Activated CD4-positive, alpha-beta T cell treated with anti-CD3 and anti-CD28 coated beads, Interleukin-2, amount 10 ng/mL, durations not matched to agents 7 days and 5 days (primary cell): Measurements from ENCODE around the gene FAM50B. TPM values are rescaled to one million over a fixed set of nuclear protein-coding genes. Genes with fewer than 3 reads are reported as not detected.

Source experiments
- CTCF ChIA-PET: fragments of 350-600 bp; sonication (Branson Sonifier 250); formaldehyde crosslinking; loops from one replicate; lab custom pipeline; 2021; ENCODE audit warnings: antibody characterized with exemption; lab: Charles Lee
- POLR2A ChIA-PET: fragments of 350-600 bp; sonication (Branson Sonifier 250); formaldehyde crosslinking; loops from one replicate; lab custom pipeline; 2021; ENCODE audit warnings: antibody characterized with exemption; lab: Charles Lee
- DNase-seq: peaks from one replicate; pipeline ENCODE4 v3.0.0-alpha.2; 2020
- H3K27ac Mint-ChIP-seq: one replicate; pipeline ENCODE4 v1.8.0; 2021; ENCODE audit warnings: mild to moderate bottlenecking, moderate library complexity, mixed read lengths
- H3K27me3 Mint-ChIP-seq: one replicate; pipeline ENCODE4 v1.8.0; 2021; ENCODE audit warnings: mixed read lengths
- H3K36me3 Mint-ChIP-seq: one replicate; pipeline ENCODE4 v1.8.0; 2021; ENCODE audit warnings: low read depth, mixed read lengths
- H3K4me1 Mint-ChIP-seq: one replicate; pipeline ENCODE4 v1.8.0; 2021; ENCODE audit warnings: mixed read lengths
- H3K4me3 Mint-ChIP-seq: one replicate; pipeline ENCODE4 v1.8.0; 2021; ENCODE audit warnings: mild to moderate bottlenecking, moderate library complexity, mixed read lengths
- H3K9me3 Mint-ChIP-seq: one replicate; pipeline ENCODE4 v1.8.0; 2021; ENCODE audit warnings: mixed read lengths
- total RNA-seq, 2 experiments: library from RNA; stranded (reverse); gene quantifications; one replicate each; pipeline ENCODE4 v1.2.3, GENCODE V29; 2021

The FAM50B gene
- total RNA-seq, 2 experiments from 2014 or later: 12.0 to 12.7 TPM

GRCh38 chr6:3871515-3871914 lies 22.3 kb downstream of the FAM50B start:
- Mint-ChIP-seq H3K9me3 (peaks cover 2% of the 10 kb centered on the region), H3K27ac (no peak overlapping the region), H3K27me3 (peaks cover 7% of the 10 kb centered on the region), H3K36me3 (no peaks in the 10 kb centered on the region), H3K4me1 (peaks cover 24% of the 10 kb centered on the region), H3K4me3 (no peak overlapping the region)
- ChIA-PET POLR2A (no interaction called here), CTCF (interaction anchor here (0.7 to 2.3 kb wide), 3 partner anchors 9 to 22 kb away, joined by 3 to 9 read pairs (median 4); partner anchors contain the start of gene FAM50B)
- DNase-seq: no peak

DNA sequence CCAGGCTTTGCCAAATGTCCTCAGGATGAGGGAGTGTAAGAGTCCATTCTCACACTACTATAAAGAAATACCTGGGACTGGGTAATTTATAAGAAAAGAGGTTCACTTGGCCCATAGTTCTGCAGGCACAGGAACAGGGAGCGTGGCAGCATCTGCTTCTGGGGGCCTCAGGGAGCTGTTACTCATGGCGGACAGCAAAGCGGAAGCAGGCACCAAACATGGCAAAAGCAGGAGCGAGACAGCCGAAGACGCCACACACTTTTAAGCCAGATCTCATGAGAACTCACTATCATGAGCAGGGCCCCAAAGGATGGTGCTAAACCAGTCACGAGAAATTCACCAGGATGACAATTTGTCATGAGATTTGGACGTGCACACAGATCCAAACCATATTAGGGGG lies 22.8 kb downstream of the FAM50B start:
- CTCF ChIA-PET: interaction anchor here (1.6 to 2.3 kb wide), 2 partner anchors 11 to 23 kb away, joined by 4 to 9 read pairs; partner anchors contain the start of gene FAM50B
- H3K9me3 Mint-ChIP-seq: peaks cover 2% of the 10 kb centered on the region
- peaks cover 7% of the 10 kb centered on the region for H3K27me3 Mint-ChIP-seq
- H3K36me3 Mint-ChIP-seq: no peaks in the 10 kb centered on the region
- DNase-seq: no peak
- no peak overlapping the region for H3K4me3 Mint-ChIP-seq
- H3K27ac Mint-ChIP-seq: no peak overlapping the region
- POLR2A ChIA-PET: no interaction called here
- peaks cover 24% of the 10 kb centered on the region for H3K4me1 Mint-ChIP-seq

DNA sequence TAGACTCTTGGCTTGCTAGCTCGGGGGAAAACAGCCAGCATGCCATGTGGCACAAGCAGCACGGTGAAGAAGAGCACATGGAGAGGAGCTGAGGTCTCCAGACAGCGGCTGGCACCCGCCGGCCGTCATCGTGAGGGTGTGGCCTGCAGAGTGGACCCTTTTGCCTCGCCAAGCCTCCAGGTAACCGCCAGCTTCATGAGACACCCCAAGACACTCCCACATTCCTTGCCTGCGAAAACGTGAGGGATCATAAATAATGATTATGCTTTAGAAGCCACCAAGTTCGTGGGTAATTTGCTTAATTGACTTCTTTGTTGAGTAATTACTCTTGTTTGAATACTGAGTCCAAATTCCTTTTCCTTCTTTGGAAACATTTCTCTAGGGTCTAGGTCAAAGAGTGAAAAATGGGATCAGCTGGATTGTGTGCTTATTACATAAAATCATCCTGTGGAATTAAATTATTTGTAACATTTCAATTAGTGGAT lies 23.2 kb downstream of the FAM50B start:
- no peak overlapping the region for H3K4me3 Mint-ChIP-seq
- peaks cover 7% of the 10 kb centered on the region for H3K27me3 Mint-ChIP-seq
- H3K4me1 Mint-ChIP-seq: peaks cover 24% of the 10 kb centered on the region
- no peak for DNase-seq
- no peaks in the 10 kb centered on the region for H3K36me3 Mint-ChIP-seq
- H3K27ac Mint-ChIP-seq: no peak overlapping the region
- H3K9me3 Mint-ChIP-seq: peaks cover 2% of the 10 kb centered on the region
- ChIA-PET POLR2A (no interaction called here), CTCF (interaction anchor here (0.7 to 2.3 kb wide), 4 partner anchors 10 to 23 kb away, joined by 3 to 9 read pairs (median 4); partner anchors contain the start of gene FAM50B)

DNA sequence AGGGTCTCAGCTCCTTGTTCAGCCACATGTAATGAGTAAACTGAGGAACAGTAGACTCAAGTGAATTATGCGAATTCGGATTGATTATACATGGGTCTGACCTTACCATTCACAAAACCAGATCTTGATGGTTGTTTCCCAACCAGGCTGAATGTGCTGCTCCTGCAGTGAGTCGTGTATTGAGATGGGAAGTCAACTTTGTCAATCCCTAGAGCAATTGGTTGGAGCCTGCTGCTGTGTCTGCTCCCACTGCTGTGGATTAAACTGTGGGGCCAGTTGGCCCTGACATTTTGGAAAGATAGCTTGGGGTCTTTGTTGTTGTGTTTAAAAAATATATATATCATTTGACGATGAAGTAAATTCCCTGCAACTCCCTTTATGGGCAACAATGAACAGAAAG lies 23.9 kb downstream of the FAM50B start:
- peaks cover 7% of the 10 kb centered on the region for H3K27me3 Mint-ChIP-seq
- H3K27ac Mint-ChIP-seq: no peak overlapping the region
- H3K4me3 Mint-ChIP-seq: no peak overlapping the region
- ChIA-PET CTCF (interaction anchor here (0.7 to 2.3 kb wide), 3 partner anchors 11 to 24 kb away, joined by 3 to 9 read pairs (median 3); partner anchors contain the start of gene FAM50B), POLR2A (no interaction called here)
- no peak for DNase-seq
- H3K4me1 Mint-ChIP-seq: peaks cover 18% of the 10 kb centered on the region
- no peaks in the 10 kb centered on the region for H3K36me3 Mint-ChIP-seq
- H3K9me3 Mint-ChIP-seq: peaks cover 2% of the 10 kb centered on the region

DNA sequence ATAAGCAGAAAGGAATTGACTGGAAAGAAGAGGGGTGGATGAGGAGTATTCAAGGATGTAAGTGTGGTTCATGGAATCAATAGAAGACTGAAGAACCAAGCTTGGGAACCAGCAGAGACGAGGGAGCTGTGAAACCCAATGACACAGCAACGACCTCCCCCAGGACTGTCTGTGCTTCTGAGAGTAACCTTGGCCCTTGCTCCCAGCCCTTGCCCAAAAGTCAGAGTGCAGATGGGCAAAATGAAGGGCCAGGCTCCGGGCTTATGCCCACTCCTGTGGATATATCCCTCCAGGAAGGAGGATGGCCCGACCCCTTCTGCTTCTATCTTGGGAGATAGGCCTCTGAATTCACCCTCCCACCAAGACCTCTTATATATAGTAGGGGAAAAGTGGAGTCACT lies 24.9 kb downstream of the FAM50B start:
- no peak for DNase-seq
- Mint-ChIP-seq H3K9me3 (no peaks in the 10 kb centered on the region), H3K4me1 (peaks cover 9% of the 10 kb centered on the region), H3K27me3 (peaks cover 7% of the 10 kb centered on the region), H3K36me3 (no peaks in the 10 kb centered on the region), H3K4me3 (no peak overlapping the region), H3K27ac (no peak overlapping the region)
- ChIA-PET CTCF (interaction anchor here (1.0 to 1.4 kb wide), 3 partner anchors 12 to 25 kb away, joined by 3 read pairs; partner anchors contain the start of gene FAM50B), POLR2A (no interaction called here)

DNA sequence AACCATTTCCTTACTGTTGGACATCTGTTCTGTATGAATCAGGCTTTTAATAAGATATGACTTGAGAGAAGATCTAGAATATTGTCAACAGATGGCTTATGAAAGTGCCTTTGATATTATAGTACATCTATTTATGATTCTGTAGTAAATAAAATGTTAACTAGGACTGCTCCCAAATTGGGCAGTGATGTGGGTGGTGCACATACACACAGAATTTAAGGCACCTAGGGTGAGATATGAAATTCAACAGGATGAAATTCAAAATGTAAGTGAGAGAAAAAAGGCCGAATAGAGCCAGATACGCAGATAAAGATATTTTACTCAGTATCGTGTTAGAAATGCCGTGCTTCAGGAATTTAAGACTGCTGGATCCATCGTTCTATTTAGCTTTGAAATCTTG lies 26.3 kb downstream of the FAM50B start:
- no peak for DNase-seq
- ChIA-PET CTCF (no interaction called here), POLR2A (no interaction called here)
- no peaks in the 10 kb centered on the region for H3K36me3 Mint-ChIP-seq
- H3K9me3 Mint-ChIP-seq: no peaks in the 10 kb centered on the region
- H3K4me1 Mint-ChIP-seq: no peaks in the 10 kb centered on the region
- H3K27me3 Mint-ChIP-seq: peaks cover 7% of the 10 kb centered on the region
- H3K4me3 Mint-ChIP-seq: no peak overlapping the region
- H3K27ac Mint-ChIP-seq: no peak overlapping the region

- CTCF ChIA-PET: interaction anchor here (1.2 kb wide), 1 partner anchor 27 kb away, joined by 3 read pairs; the partner anchor contains the start of gene FAM50B
- H3K4me1 Mint-ChIP-seq: no peaks in the 10 kb centered on the region
- H3K9me3 Mint-ChIP-seq: no peaks in the 10 kb centered on the region
- no peak overlapping the region for H3K4me3 Mint-ChIP-seq
- POLR2A ChIA-PET: no interaction called here
- H3K27ac Mint-ChIP-seq: no peak overlapping the region
- H3K36me3 Mint-ChIP-seq: no peaks in the 10 kb centered on the region
- H3K27me3 Mint-ChIP-seq: peaks cover 7% of the 10 kb centered on the region
- DNase-seq: no peak
Observed at GRCh38 chr6:3876101-3876500, 26.9 kb downstream of the FAM50B start.

DNA sequence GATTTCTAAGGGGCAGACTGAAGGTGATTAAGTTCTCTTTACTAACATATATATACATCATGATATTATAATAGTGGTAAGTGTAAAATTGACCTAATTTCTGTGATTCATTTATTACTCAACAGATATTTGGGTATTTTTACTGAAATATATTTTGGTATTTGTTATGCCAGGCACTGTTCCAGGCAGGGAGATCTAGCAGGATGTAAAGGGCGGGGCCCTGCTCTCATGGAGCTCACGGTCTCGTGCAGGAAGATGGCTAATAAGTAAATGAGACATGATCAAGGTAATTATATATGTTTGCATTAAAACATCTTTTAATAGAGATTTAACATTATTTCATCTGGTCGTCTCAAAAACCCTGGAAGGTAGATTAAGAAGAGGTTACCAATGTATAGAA lies 27.7 kb downstream of the FAM50B start:
- CTCF ChIA-PET: interaction anchor here (0.6 to 1.3 kb wide), 3 partner anchors 15 to 137 kb away, joined by 3 read pairs; partner anchors contain the start of gene FAM50B
- H3K9me3 Mint-ChIP-seq: no peaks in the 10 kb centered on the region
- POLR2A ChIA-PET: no interaction called here
- H3K4me3 Mint-ChIP-seq: no peak overlapping the region
- no peak overlapping the region for H3K27ac Mint-ChIP-seq
- DNase-seq: no peak
- H3K4me1 Mint-ChIP-seq: no peaks in the 10 kb centered on the region
- H3K36me3 Mint-ChIP-seq: no peaks in the 10 kb centered on the region
- peaks cover 7% of the 10 kb centered on the region for H3K27me3 Mint-ChIP-seq

DNA sequence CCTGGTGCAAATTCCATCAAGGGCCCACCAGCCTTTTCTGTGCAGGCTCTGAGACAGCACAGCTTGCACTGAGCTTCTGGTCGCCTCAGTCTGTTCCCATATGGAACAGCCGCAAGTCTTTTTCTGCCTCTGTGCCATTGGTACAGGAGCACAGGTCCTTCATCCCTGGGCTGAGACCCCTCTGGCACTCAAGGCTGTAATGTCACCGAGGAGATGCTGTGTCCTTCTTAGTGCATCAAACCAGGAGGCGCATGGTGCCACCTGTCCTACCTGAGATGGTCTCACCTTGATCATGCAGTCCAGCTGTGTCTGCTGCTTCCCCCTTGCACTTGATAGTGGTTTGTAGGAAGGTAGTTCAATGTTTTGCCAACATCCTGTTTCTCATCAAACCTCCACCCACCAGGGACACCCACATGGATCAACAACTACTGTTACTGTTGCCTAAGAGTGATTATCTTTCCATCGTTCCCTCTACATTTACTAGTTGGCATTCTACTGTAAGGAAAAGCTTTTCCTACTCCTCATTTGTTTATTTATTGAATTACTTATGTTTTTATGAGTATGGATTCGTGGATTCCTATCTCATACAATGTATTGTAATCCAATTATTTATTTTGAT lies 29.0 kb downstream of the FAM50B start:
- H3K9me3 Mint-ChIP-seq: no peaks in the 10 kb centered on the region
- no peak overlapping the region for H3K4me3 Mint-ChIP-seq
- no peaks in the 10 kb centered on the region for H3K36me3 Mint-ChIP-seq
- H3K4me1 Mint-ChIP-seq: no peaks in the 10 kb centered on the region
- ChIA-PET POLR2A (no interaction called here), CTCF (interaction anchor here (1.3 kb wide), 1 partner anchor 16 kb away, joined by 3 read pairs; no protein-coding TSS in a partner anchor)
- H3K27ac Mint-ChIP-seq: no peak overlapping the region
- H3K27me3 Mint-ChIP-seq: peaks cover 3% of the 10 kb centered on the region
- no peak for DNase-seq

DNA sequence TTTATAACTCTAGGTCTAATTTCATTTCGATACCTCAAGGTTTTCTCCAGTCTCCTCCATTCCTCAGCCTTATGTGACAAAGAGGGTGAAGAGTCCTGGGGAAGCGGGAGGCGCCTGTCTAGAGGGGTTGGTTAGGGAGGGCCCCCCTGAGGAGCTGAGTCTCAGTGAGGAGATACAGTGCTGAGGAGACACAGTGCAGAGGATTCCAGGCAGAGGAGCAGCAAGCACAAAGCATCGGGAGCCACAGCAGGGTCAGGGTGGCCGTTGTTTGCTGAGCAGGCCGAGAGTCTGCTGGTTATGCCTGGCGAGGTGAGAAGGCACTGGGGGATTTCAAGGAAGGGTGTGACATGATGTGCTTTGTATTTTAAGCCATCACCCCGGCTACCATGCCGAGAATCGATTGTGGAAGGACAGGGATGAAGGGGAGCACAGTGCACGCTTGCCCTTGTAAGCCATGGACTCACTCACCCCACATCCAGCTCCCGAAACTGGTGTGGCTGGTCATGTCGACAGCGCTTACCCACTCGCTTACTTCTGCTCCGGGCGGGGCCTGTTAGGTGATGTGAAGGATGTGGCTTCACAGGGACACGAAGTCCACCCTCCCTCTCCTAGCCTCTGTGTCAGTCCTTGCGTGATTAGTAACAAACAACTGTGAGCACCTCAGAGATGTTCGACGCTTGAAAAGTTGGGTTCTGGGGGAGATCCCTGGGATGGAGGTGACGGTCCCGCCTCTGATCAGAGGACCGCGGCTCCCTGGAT lies 30.2 kb downstream of the FAM50B start:
- Mint-ChIP-seq H3K27me3 (peaks cover 3% of the 10 kb centered on the region), H3K36me3 (no peaks in the 10 kb centered on the region), H3K27ac (no peak overlapping the region), H3K9me3 (no peaks in the 10 kb centered on the region), H3K4me3 (no peak overlapping the region), H3K4me1 (no peaks in the 10 kb centered on the region)
- no peak for DNase-seq
- CTCF ChIA-PET: no interaction called here
- POLR2A ChIA-PET: no interaction called here

- Mint-ChIP-seq H3K4me3 (no peak overlapping the region), H3K27ac (no peak overlapping the region), H3K4me1 (no peaks in the 10 kb centered on the region), H3K27me3 (peaks cover 2% of the 10 kb centered on the region), H3K9me3 (no peaks in the 10 kb centered on the region), H3K36me3 (no peaks in the 10 kb centered on the region)
- CTCF ChIA-PET: no interaction called here
- no peak for DNase-seq
- POLR2A ChIA-PET: no interaction called here
Observed at GRCh38 chr6:3881711-3882421, 32.7 kb downstream of the FAM50B start.

- DNase-seq: no peak
- POLR2A ChIA-PET: no interaction called here
- no peaks in the 10 kb centered on the region for H3K36me3 Mint-ChIP-seq
- H3K9me3 Mint-ChIP-seq: no peaks in the 10 kb centered on the region
- no peak overlapping the region for H3K27ac Mint-ChIP-seq
- H3K27me3 Mint-ChIP-seq: peaks cover 2% of the 10 kb centered on the region
- no peak overlapping the region for H3K4me3 Mint-ChIP-seq
- CTCF ChIA-PET: interaction anchor here (1.7 kb wide), 1 partner anchor 33 kb away, joined by 5 read pairs; the partner anchor contains the start of gene FAM50B
- H3K4me1 Mint-ChIP-seq: no peaks in the 10 kb centered on the region
Observed at GRCh38 chr6:3882431-3882830, 33.3 kb downstream of the FAM50B start.
